Stimulated activated CD4-positive, alpha-beta T cell treated with anti-CD3 and anti-CD28 coated beads, Interleukin-4, amount 100 ng/mL, for 48 hours (primary cell): Measurements from ENCODE around the gene LILRB4.
"Not testable (repeated sequence)": the region's sequence is repeated elsewhere in the genome, so short reads cannot be mapped to it uniquely, and the experiment has no call there.

Source experiments
- DNase-seq, 2 donors: peaks; one replicate each; pipeline ENCODE4 v3.0.0-alpha.2; 2020; ENCODE audit warnings: low read depth in 2 of 2

Gene LILRB4

DNA sequence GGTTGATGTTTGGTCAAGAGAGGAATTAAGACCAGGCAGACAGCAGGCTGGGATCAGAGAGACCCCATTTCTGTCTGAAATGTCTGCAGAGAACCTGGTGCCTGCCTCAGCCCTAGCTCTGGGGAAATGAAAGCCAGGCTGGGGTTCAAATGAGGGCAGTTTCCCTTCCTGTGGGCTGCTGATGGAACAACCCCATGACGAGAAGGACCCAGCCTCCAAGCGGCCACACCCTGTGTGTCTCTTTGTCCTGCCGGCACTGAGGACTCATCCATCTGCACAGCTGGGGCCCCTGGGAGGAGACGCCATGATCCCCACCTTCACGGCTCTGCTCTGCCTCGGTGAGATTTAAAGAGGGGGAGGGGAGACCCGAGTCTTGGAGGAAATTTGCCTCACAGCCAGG is at the start of gene LILRB4:
Gene LILRB4 (plus strand): TSS at position 256 of the 400 bp plus-strand sequence. CDS start 49 bp downstream, at position 305.
- DNase-seq, result no peak

DNA sequence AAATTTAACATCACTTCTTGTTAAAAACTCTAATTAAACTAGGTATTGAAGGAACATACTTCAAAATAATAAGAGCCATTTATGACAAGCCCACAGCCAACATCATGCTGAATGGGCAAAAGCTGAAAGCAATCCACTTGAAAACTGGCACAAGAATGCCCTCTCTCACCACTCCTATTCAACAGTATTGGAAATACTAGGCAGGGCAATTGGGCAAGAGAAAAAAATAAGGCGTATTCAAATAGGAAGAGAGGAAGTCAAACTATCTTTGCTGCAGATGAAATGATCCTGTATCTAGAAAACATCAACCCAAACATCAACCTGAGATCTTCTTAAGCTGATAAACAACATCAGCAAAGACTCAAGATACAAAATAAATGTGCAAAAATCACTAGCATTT is 48.1 kb upstream of the LILRB4 start:
- DNase-seq, result no peak

DNA sequence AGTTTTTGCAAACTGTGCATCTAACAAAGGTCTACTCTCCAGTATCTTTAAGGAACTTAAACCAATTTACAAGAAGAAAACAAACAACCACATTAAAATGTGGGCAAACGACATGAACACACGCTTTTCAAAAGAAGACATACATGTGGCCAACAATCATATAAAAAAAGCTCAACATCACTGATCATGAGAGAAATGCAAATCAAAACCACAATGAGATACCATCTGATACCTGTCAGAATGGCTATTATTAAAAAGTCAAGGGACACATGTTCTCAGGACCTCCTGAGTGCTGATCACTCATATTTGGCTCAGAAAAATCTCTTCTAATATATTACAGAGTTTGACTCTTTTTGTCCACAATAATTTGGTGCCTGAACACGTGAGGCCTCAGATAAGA is 46.7 kb upstream of the LILRB4 start:
- DNase-seq, result no peak

DNA sequence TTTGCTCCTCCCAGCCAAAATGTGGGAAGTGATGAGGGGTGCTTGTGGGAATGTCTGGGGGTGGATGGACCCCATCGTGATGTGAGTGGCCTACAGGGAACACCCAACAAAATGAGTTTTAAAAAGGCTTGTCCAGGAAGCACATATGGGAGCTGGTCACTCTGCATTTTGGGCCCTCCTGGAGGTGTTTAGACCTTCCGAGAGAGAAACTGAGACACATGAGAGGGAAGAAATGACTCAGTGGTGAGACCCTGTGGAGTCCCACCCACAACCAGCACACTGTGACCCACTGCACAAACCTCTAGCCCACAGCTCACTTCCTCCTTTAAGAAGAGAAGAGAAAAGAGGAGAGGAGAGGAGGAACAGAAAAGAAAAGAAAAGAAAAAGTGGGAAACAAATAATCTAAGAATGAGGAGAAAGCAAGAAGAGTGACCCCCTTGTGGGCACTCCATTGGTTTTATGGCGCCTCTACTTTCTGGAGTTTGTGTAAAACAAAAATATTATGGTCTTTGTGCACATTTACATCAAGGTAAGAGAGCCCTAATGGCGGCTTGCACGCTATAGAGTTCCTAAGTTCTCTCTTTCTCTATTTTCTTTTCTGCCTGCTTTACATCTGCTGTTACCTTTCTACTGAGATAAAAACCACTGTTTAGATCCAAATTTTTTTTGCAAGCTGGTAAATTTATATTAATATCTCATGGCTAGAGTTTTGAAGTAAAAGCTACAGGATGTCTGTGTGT is 45.8 kb upstream of the LILRB4 start:
- no peak for DNase-seq

DNA sequence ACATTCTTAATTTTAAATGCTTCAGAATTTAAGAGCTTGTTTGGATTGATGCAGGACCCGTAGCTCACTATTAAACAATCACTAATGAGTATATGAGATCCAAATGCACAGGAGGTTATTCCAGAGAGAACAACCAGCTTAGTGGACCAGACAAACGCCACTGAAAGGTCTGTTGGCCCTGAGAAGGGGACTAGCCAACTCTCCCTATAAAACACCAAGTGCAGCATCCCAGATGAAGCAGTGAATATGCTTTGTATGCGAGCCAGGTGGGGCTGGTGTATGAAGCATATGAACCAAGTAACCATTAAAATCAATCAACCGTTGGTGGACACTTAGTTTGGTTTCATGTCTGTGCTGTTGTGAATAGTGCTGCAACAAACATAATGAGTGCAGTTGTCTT is 42.3 kb upstream of the LILRB4 start:
- no peak for DNase-seq

DNA sequence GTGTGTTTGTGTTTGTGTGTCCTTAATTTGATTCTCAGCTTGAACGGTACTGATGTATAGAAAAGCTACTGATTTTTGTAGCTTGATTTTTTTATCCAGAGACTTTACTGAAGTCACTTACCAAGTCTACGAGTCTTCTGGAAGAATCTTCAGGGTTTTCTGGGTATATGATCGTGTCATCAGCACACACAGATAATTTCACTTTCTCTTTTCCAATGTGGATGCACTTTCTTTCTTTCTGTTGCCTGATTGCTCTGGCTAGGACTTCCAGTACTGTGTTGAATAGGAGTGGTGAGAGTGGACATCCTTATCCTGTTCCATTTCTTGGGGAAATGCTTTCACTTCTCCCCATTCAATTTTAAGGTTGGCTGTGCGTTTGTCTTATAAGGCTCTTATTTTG is 40.4 kb upstream of the LILRB4 start:
- no peak for DNase-seq

DNA sequence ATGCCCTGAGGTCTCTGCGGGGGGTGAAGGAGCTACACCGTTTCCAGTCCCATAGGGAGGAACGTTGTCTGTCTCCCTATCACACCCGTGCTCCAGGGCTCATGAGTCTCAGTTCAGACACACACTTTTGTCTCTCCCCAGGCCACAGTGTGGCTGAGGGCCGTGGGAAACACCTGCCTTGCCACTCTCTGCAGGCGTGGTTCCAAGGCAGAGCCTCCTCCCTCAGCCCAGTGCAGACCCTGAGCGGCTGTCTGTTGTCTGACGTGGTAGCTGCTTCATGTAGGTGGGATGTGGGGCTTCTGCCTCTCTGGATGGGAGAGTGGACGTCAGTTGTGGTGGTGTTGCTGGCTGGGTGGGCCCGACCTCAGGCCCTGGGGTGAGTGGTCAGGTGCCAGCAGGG is 38.6 kb upstream of the LILRB4 start:
- not testable (repeated sequence) for DNase-seq

DNA sequence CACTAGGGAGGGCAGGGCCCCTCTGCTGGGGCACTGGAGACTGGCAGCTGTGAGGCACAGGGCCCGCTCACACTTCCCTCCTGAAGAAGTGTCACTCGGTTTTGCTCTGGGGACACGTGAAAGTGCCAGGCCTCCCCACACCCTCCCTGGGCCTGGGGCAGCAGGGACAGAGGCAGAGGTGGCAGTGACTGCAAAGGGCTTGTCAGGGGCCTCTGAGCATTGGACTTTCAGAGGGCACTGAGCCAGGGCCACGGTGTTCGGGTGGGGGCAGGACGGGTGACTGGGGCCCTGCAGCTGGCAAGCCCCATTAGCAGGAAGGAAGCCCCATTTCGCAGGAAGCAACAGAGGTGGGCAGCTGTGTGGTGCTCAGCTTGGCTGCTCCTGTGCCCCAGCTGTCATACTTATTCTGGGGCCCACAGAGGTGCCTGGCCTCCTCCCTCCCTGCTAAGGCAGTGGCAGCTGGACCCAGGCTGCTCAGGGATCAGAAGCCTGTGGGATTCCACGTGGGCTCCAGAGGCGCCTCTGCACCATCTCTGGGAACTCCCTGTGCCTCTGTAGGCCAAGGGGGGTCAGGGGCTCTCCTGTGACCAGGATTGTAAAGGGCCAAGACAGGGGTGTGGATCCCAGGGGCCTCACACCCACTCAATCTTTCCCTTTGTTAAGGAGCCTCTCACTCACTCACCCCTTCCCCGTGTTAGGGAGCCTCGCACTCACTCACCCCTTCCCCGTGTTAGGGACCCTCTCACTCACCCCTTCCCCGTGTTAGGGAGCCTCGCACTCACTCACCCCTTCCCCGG is 37.7 kb upstream of the LILRB4 start:
- DNase-seq, result not testable (repeated sequence)

DNA sequence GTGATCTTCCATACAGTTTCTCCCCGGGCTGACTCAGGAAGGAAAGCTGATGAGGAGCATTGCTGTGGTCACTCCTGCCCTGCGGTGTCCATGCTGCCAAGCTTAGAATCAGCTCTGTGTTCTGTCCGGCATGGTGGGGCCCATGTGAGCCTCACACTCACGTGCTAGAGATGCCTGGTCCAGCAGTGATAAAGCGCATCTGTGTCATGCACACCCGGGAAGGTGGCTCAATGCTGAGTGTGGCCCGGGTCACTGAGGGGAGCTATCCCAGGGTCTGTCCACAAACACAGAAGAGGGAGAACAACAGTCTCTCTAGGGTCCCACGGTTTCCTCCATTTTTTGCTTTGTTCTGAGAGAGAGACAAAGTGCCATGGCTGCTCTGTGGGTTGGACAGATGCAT is 36.0 kb upstream of the LILRB4 start:
- DNase-seq, result no peak

DNA sequence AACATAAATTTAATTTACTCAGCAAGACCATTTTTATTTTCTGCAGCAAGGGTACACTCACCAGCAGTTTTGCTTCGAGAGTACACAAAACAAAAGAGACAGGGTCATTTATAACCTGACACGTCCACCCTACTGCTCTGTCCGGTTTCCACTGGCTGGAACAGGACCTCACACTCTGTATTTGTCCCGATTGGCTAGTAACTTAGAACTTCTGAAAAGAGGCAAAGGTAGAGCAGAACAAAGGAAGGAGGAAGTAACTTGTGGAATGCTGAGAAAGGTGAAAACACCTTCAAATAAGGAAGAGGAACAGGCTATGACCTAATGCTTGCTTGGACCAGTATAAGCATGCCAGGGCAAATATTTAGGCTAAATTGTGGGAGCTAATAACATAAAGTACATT is 34.9 kb upstream of the LILRB4 start:
- not testable (repeated sequence) for DNase-seq

DNA sequence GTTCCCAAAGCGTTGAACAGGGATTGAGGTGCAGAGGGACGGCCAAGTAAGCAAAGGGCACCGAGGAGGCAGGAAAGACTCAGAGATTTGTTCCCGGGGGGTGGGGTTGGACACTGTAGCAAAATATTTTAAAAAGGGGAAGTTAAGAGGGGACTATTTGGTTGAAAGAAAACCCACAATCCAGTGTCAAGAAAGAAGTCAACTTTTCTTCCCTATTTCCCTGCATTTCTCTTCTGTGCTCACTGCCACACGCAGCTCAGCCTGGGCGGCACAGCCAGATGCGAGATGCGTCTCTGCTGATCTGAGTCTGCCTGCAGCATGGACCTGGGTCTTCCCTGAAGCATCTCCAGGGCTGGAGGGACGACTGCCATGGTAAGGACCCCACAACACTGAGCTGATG is 32.5 kb upstream of the LILRB4 start, which contains the start of gene LILRB1:
Gene LILRB1 (plus strand): TSS at position 223 of the 400 bp plus-strand sequence. CDS start 590 bp downstream, outside the sequence.
- DNase-seq, result not testable (repeated sequence)

DNA sequence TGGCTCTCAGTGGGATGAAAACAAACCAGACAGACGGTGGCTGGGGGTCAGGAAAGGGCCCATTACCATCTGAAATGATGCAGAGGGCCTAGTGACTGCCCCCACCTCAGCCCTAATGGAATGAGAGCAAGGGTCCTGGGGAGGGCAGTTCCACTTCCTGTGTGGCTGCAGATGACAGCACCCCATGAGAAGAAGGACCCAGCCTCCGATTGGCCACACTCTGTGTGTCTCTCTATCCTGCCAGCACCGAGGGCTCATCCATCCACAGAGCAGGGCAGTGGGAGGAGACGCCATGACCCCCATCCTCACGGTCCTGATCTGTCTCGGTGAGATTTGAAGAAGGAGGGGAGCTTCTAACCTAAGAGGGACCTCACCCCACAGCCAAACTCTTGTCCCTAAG is 32.0 kb upstream of the LILRB4 start:
- DNase-seq, result no peak

DNA sequence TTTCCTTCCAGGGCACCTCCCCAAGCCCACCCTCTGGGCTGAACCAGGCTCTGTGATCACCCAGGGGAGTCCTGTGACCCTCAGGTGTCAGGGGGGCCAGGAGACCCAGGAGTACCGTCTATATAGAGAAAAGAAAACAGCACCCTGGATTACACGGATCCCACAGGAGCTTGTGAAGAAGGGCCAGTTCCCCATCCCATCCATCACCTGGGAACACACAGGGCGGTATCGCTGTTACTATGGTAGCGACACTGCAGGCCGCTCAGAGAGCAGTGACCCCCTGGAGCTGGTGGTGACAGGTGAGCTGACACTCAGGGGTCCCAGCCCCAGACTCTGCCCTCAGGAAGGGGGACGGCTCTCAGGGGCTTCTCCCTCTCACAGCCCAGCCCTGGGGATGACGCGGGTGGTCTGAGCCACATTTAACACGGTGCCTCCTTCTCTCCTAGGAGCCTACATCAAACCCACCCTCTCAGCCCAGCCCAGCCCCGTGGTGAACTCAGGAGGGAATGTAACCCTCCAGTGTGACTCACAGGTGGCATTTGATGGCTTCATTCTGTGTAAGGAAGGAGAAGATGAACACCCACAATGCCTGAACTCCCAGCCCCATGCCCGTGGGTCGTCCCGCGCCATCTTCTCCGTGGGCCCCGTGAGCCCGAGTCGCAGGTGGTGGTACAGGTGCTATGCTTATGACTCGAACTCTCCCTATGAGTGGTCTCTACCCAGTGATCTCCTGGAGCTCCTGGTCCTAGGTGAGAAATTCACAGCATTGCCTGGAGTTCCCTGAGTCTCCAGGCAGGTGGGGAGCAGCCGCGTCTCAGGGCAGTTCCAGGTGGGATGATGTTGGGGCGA is 31.1 kb upstream of the LILRB4 start:
- DNase-seq, result not testable (repeated sequence)

DNA sequence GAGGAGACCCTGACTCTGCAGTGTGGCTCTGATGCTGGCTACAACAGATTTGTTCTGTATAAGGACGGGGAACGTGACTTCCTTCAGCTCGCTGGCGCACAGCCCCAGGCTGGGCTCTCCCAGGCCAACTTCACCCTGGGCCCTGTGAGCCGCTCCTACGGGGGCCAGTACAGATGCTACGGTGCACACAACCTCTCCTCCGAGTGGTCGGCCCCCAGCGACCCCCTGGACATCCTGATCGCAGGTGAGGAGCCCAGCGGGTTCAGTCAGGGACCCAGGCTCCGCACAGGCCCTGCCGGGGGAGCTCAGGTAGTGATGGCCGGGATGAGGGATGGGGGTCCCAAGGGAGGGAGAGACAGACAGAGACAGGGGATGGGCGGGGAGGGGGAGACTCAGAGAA is 30.3 kb upstream of the LILRB4 start:
- not testable (repeated sequence) for DNase-seq

DNA sequence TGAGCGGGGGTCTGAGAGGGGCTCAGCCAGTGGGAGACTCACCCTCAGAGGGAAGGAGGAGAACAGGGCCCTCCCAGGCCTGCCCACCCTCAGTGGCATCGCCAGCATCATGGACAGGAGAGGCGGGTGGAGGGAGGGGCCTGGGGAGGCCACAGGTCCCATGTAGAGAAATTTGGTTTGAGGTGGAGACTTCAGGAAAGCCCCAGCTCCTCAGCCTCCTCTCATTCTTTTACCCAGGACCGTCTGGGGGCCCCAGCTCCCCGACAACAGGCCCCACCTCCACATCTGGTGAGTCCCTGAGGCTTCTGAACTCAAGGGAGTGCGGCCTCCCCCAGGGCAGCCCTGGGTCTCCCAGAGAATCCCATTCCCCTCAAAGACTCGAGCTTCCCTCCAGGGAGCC is 29.4 kb upstream of the LILRB4 start:
- DNase-seq, result no peak

DNA sequence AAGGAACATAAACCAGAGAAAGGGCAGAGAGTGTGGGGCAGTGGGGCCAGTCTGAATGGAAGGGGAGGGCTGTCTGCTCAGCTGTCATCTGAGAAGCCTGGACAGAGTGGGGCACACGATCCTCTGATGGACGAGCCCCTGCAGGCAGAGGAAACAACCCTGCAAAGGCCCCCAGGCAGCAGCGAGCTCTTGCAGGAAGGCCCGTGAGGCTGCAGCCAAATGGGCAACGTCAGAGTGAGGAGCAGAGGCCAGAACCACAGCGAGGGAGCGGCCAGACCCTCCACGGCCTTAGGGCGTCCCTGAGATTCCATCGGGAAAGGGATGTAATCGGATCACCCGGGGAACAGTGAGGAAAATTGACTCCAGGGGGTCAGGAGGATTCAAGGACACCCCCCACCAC is 26.7 kb upstream of the LILRB4 start:
- not testable (repeated sequence) for DNase-seq

DNA sequence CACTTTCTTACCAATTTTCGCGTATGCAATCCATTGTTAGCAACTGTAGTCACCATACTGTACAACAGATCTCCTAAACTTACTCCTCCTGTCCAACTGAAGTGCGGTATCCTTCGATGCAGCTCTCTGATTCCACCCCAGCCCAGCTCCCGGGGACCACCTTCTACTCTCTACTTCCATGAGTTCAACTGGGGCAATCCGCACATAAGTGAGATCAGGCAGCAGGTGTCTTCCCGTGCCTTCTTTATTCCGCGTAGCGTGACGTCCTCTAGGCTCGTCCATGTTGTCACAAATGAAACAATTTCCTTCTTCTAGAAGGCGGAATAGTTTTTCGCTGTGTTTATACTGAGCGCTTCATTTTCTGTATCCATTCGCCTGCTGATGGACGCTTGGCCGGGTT is 24.1 kb upstream of the LILRB4 start:
- DNase-seq, result no peak

DNA sequence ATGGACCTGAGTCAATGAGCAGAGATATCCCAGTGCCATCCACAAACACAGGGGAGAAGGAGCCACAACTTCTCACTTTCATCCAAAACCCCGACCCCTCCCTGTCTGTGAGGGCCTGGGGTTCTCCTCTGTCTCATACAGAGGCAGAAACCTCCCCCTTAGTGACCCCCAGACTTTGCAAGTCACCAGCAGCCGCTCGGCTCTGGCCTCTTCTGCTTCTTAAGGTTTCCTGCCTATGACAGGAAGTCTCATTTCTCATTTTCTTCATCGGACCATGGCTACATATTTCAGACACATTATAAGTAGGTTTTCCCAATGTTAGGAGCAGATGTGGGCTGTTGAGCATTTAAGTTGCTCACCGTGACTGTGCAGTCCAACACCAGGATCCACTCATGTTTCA is 19.8 kb upstream of the LILRB4 start:
- not testable (repeated sequence) for DNase-seq

DNA sequence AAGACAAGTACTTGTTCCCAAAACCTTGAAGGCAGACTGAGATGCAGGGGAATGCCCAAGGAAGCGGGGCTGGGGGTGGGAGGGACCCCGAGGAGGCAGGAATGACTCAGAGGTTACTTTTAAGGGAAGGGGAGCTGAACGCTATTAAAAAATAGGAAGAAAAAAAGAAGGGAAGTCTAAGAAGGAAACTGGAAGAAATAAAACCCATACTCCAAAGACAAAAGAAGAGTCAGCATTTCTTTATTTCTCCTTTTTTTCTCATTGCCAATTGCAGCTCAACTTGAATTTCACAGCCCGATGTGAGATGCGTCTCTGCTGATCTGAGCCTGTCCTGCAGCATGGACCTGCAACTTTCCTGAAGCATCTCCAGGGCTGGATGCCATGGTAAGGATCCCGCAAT is 19.2 kb upstream of the LILRB4 start:
- not testable (repeated sequence) for DNase-seq

DNA sequence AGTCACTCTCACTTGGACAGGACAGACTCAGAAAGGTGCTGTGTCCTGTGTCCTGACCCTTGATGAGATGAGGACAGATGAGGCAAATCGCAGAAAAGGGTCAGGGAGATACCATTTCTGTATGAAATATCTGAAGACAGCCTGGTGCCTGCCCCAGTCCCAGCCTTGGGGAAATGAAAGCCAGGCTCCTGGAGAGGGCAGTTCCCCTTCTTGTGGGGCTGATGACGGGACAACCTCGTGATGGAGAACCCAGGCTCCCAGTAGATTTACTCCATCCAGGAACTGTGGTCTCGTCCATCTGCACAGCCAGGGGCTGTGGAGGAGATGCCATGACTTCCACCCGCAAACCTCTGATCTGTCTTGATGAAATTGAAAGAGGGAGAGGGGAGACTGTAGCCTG is 18.7 kb upstream of the LILRB4 start:
- DNase-seq, result no peak

DNA sequence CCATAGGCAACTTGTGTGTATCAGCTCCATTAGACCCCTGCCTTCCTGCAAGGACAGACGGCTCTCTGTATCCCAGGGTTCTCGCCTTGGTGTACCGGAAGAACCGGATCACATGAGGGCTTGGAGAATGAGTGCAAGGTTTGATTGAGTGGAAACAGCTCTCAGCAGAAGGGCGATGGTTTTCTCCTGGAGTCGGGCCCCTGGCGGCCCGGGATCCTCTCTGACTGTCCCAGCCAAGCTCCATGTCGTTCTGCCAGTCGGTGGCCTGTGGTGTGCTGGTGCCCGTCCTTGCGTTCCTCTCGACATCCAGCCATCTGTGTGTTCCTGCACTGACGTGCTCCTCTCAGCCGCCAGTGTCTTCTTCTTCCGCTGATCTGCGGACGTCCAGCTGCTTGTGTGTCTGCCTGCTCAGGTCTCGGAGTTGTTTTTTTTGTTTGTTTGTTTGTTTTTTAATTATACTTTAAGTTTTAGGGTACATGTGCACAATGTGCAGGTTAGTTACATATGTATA is 16.4 kb upstream of the LILRB4 start:
- DNase-seq, result no peak

DNA sequence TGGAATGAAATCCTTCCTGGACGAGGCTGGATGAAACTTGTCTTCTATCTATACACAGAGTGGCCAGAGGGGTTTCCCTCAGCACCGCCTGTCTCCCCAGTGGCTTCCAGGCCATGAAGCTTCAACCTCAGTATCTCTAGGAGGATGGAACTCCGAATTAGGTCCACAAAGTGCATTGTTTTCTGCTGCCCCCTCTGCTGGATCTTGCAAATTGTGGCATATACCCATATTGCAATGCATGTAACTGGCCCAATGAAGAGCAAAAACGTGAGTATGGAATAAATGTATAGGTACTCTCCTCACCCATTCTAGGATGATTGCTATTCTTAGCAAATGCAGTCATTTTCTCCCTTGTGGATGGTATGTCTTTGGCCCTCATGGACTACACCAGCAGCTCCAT is 14.7 kb upstream of the LILRB4 start:
- no peak for DNase-seq
